MM.1S (cell line): Measurements from ENCODE around the gene LMO1.

ENCODE experiments used
- EZH2 ChIP-seq: fragments of 300-600 bp; sonication (generic); optimal IDR thresholded peaks from 2 replicates; pipeline ENCODE3; 2017; ENCODE audit warnings: low read depth, mild to moderate bottlenecking, antibody characterized with exemption, low read length, mixed read lengths
- TF ChIP-seq, protein P1 (sequence below): fragments of 300-600 bp; sonication (generic); IDR thresholded peaks from 2 replicates; pipeline ENCODE4 v1.5.1; 2016; ENCODE audit warnings: antibody characterized with exemption, low read length, mixed read lengths

DNA sequence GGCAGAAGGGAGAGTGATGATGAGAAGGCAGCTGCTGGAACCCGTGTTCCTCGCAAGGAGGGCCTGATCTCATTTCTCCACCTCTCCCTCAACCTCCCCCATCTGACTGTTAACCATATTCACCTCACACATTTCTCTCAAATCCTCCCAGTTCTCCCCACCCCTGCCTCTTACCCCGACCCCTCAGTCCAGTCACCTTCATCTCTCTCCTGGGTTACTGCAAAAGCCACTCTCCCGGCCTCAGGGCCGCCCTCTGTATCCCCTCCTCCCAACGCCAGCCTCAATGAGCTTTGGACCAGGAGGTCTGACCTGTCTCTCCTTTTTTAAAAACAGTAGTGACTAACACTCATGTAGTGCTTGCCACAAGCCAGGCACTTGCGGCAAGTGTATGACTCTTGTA lies 29.5 kb upstream of the LMO1 start:
- TF ChIP-seq, protein P1, sequence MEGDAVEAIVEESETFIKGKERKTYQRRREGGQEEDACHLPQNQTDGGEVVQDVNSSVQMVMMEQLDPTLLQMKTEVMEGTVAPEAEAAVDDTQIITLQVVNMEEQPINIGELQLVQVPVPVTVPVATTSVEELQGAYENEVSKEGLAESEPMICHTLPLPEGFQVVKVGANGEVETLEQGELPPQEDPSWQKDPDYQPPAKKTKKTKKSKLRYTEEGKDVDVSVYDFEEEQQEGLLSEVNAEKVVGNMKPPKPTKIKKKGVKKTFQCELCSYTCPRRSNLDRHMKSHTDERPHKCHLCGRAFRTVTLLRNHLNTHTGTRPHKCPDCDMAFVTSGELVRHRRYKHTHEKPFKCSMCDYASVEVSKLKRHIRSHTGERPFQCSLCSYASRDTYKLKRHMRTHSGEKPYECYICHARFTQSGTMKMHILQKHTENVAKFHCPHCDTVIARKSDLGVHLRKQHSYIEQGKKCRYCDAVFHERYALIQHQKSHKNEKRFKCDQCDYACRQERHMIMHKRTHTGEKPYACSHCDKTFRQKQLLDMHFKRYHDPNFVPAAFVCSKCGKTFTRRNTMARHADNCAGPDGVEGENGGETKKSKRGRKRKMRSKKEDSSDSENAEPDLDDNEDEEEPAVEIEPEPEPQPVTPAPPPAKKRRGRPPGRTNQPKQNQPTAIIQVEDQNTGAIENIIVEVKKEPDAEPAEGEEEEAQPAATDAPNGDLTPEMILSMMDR = no peak
- TF ChIP-seq EZH2 = no peak
